GM19468 (cell line): Measurements from ENCODE around the gene PCGF6.
"Not testable (repeated sequence)": the region's sequence is repeated elsewhere in the genome, so short reads cannot be mapped to it uniquely, and the experiment has no call there.

Experiments
- ATAC-seq: cut with Tn5 transposase; IDR thresholded peaks from one replicate; pipeline ENCODE4 v1.9.1; 2021; ENCODE audit warnings: mild to moderate bottlenecking, moderate library complexity, moderate number of reproducible peaks; ENCODE audit not compliant: unreplicated experiment; ENCODE audit errors: extremely low read depth

PCGF6 gene

DNA sequence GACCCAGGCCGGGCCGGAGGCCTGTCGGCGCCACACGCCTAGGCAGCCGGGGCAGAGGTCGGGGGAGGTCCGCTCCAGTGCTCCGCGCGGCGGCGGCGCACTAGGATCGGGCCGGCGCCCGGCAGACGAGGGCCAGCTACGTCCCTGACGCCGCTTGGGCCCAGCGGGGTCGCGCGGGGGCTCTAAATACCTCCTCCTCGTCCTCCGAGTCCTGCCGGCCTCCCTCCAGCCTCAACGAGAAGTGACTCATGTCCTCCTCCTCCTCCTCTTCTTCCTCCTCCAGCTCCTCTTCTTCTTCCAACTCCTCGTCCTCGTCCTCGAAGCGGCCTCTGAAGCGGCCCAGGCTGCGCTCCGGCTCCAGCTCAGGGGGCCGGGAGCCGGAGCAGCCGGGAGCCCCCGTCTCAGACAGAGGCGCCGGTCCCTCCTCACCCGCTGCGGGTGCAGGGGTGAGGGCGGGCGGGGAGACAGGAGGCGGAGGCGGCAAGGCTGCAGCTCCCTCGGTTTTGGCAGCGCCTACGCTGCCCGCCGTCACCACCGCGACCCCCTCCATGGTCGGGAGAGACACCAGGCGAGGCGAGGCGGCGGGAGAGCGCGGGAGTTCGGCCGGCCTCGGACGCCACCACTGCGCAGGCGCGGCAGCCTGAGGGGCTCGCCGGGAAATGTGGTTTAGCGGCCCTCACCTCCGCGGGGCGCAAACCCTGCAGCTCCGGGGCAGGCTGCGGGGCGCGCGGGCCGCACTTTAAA lies at the start of gene PCGF6:
TSS of gene PCGF6 (minus strand) at position 624 of the 744 bp plus-strand sequence. CDS start at position 550, 74 bp downstream.
- ATAC-seq: peak; percentile 29

- ATAC-seq: no peak
These were observed 46.4 kb upstream of the PCGF6 start for GRCh38 chr10:103397191-103397825.

GRCh38 chr10:103396789-103397087 lies 45.8 kb upstream of the PCGF6 start:
- no peak for ATAC-seq

DNA sequence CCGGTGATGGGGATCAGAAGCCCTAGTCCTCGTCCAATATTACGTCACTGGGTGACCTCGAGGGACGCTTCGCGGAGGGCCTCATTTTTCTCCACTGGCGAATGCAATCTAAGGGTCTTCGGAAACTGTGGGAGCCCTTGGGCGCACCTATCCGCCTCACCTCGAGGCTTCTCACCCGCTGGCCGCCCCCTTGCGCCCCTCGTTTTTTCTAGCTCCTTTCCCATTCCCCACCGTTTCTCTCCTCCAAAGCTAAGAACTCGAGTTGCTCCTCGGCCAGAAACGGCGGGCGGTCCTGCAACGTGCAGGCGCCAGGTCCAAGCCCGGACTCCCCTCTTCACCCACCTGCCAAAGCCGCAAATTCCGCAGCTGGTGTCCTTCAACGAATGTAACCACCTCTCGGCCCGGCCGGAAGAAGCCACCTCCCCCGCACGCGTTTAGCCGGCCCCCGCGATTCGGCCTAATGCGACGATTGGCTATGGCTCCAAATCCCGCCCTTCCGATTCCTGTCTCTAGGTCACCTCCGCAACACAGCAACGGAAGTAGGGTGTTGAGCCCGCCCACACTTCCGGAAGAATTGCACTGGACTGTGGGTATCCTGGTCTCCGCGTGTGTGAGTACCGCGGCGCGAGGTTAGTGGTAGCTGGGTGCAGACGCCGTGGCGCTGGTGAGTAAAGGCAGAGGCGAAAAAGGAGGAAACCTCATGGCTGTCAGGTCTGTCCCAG lies 45.3 kb upstream of the PCGF6 start, which contains the start of the genes ATP5MK and PDCD11:
TSS of gene ATP5MK (minus strand) at position 409 of the 722 bp plus-strand sequence. CDS start 4,018 bp downstream, outside the sequence.
TSS of gene PDCD11 (plus strand) at position 560 of the 722 bp plus-strand sequence. CDS start 1,801 bp downstream, outside the sequence.
- ATAC-seq: peak; percentile 89

DNA sequence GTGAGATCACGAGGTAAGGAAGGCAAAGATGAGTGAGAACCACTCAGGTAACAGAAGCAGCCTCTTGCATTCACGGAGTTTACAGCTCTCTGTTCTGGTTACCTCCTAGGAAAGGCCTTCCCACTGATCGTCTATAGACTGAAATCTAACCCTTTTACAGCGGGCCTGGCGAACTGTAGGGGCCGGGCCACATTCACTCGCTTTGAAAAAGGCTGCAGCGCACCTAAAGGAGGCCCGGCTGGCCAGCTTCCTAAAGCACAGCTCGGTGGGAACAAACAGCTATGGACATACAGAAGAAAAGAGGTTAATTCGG lies 44.8 kb upstream of the PCGF6 start:
- no peak for ATAC-seq

GRCh38 chr10:103394180-103394579 lies 43.2 kb upstream of the PCGF6 start:
- no peak for ATAC-seq

GRCh38 chr10:103382769-103383168 lies 31.8 kb upstream of the PCGF6 start:
- ATAC-seq: peak; percentile 77

GRCh38 chr10:103374263-103374662 lies 23.3 kb upstream of the PCGF6 start:
- ATAC-seq: no peak

- ATAC-seq: no peak
These were observed 22.6 kb upstream of the PCGF6 start for GRCh38 chr10:103373544-103373943.

- ATAC-seq: peak; percentile 19
These were observed 17.0 kb upstream of the PCGF6 start, which contains the start of gene TAF5 for GRCh38 chr10:103367782-103368518. Gene TAF5, plus strand, starts transcription at chr10:103367976. Its CDS starts 14 bp downstream, at chr10:103367990.

- no peak for ATAC-seq
These were observed 16.4 kb upstream of the PCGF6 start for GRCh38 chr10:103367379-103367781.

DNA sequence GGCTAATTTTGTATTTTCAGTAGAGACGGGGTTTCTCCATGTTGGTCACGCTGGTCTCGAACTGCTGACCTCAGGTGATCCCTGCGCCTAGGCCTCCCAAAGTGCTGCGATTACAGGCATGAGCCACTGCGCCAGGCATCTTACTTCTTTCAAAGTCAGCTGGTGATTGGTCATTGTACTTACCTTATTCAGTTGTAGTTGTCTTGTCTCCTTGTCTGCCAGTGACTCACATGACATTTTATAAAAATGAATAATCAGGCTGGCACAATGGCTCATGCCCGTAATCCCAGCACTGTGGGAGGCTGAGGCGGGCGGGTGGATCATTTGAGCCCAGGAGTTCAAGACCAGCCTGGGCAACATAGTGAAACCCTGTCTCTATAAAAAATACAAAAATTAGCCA lies 9.9 kb upstream of the PCGF6 start:
- not testable (repeated sequence) for ATAC-seq

DNA sequence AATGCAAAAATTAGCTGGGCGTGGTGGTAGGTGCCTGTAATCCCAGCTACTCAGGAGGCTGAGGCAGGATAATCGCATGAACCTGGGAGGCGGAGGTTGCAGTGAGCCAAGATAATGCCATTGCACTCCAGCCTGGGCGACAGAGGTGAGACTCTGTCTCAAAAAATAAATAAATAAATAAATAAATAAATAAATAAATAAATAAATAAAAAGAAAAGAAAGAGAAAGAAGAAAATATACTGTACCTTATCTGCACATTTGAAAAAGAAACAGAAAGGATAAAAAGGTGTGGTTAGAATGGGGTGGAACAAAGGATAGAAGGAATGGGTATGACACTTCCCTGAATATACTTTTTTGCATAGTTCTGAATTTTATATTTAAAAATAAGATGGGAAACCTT lies 8.6 kb upstream of the PCGF6 start:
- not testable (repeated sequence) for ATAC-seq

GRCh38 chr10:103355906-103356599 lies 5.1 kb upstream of the PCGF6 start:
- ATAC-seq: no peak

DNA sequence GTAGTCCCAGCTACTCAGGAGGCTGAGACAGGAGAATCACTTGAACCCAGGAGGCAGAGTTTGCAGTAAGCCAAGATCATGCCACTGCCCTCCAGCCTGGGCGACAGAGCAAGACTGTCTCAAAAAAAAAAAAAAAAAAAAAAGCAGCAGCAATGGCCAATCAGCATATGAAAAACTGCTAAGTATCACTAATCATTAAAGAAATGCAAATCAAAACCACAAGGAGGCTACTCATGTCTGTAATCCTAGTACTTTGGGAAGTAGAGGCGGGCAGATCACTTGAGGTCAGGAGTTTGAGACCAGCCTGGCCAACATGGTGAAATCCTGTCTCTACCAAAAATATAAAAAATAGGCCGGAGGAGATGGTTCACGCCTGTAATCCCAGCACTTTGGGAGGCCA lies 3.6 kb upstream of the PCGF6 start:
- not testable (repeated sequence) for ATAC-seq

- ATAC-seq: no peak
These were observed 2.3 kb upstream of the PCGF6 start for GRCh38 chr10:103353281-103353680.

- no peak for ATAC-seq
These were observed 794 bp downstream of the PCGF6 start for GRCh38 chr10:103350175-103350516.

DNA sequence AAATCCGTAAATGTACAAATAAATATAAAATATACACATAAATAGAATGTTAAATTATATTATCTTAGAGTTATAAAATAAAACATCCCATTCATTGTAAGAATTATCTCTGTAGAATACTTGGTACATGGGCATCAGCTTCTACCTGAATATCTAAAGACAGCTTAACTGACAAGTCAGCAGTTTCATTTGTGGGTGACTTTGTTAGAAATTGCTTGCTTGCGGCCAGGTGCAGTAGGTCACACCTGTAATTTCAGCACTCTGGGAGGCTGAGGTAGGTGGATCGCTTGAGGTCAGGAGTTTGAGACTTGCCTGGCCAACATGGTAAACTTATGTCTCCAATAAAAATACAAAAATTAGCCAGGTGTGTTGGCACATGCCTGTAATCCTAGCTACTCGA lies 14.6 kb downstream of the PCGF6 start:
- no peak for ATAC-seq

DNA sequence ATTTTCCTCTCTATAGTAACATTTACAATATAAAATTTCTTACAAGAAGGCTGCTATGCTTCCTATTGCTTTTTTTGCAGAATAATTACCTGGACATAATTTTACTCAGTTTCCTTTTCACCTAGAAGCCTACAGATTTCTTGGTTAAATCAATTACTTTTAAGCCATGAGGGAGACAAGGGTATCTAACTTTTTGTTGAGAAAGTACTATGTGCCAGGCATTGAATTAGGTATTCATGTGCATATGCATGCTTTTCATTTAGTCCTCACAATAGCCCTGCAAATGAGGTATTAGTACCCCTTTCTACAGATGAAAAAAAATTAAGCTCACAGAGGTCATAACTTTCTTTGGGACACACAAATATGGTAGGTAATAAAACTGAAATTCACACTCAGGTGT lies 16.4 kb downstream of the PCGF6 start:
- no peak for ATAC-seq

- no peak for ATAC-seq
These were observed 16.9 kb downstream of the PCGF6 start for GRCh38 chr10:103333934-103334520.
